ENCODE data around the gene RPTOR. TPM values are rescaled to one million over a fixed set of nuclear protein-coding genes. Genes with fewer than 3 reads are reported as not detected.

RPTOR gene
- total and polyA plus RNA-seq, 2 experiments from 2014 or later = 6.6 to 16.1 TPM

GRCh38 chr17:80694992-80695912 is 150.6 kb downstream of the RPTOR start:
- Histone ChIP-seq H3K9me2 (ENCODE audit: insufficient read depth) (no peaks in the 10 kb centered on the region), H3K4me1 (ENCODE audit: insufficient read depth) (peaks cover 14% of the 10 kb centered on the region), H2AFZ (no peak overlapping the region), H3K36me3 (ENCODE audit: low read depth) (no peaks in the 10 kb centered on the region), H3K27me3 (replicated peaks; ENCODE audit: insufficient read depth) (no peaks in the 10 kb centered on the region), H3K79me2 (ENCODE audit: insufficient read depth) (peaks cover 89% of the 10 kb centered on the region), H3K4me2 (ENCODE audit: unreplicated experiment) (no peak overlapping the region), H4K20me1 (ENCODE audit: insufficient read depth) (no peaks in the 10 kb centered on the region; the same call in 1 of the 2 replicates), H3K9ac (no peak overlapping the region), H3K27ac (no peak overlapping the region), H3K9me3 (ENCODE audit: low read depth) (no peaks in the 10 kb centered on the region), H3F3A (ENCODE audit: insufficient read depth) (no peaks in the 10 kb centered on the region), H3K4me3 (no peak overlapping the region)
- no peak for DNase-seq
- TF ChIP-seq EZH2phosphoT487 (IDR thresholded peaks at IDR 0.05; ENCODE audit: insufficient read depth, low read depth) (no peak), EZH2 (IDR thresholded peaks at IDR 0.05; ENCODE audit: insufficient read depth, poor library complexity, severe bottlenecking) (no peak)
- in situ Hi-C loops (cut with MboI) = no loop called here
- WGBS, 2 experiments (ENCODE audit: low coverage in 1 of 2, low lambda C conversion rate in 2 of 2, missing lambda C conversion rate in 2 of 2) = 90 to 92% methylated on average over 22 to 28 of the region's 28 CpGs

DNA sequence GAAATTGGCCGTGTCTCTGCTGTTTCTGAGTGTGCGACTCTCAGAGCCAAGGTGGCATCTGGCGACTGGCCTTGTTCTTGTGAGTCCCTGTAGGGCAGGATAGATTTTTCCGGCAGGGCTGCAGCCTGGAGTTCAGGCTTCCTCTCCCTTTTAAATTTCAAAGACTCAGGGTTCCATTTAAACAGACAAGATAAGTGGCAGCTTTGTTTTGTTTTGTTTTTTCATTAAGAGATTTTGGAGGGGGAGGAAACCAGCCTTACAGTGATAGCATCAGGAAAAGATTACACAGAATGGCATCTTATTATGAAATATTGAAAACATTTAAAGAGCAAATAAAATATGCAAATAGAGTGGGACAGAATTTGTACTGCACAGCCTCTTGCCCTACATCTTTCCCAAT is 151.3 kb downstream of the RPTOR start:
- H3K9ac ChIP-seq = peak overlapping the region; percentile 18; the same call in 1 of the 2 replicates
- no peak overlapping the region for H2AFZ ChIP-seq
- no peaks in the 10 kb centered on the region for H3K9me2 ChIP-seq (ENCODE audit: insufficient read depth)
- no peaks in the 10 kb centered on the region for H3K36me3 ChIP-seq (ENCODE audit: low read depth)
- H3K4me2 ChIP-seq (ENCODE audit: unreplicated experiment) = no peak overlapping the region
- H3K79me2 ChIP-seq (ENCODE audit: insufficient read depth) = peaks cover 91% of the 10 kb centered on the region
- peak; percentile 47 for DNase-seq
- TF ChIP-seq EZH2phosphoT487 (IDR thresholded peaks at IDR 0.05; ENCODE audit: insufficient read depth, low read depth) (no peak), EZH2 (IDR thresholded peaks at IDR 0.05; ENCODE audit: insufficient read depth, poor library complexity, severe bottlenecking) (no peak)
- WGBS, 2 experiments (ENCODE audit: low coverage in 1 of 2, low lambda C conversion rate in 2 of 2, missing lambda C conversion rate in 2 of 2) = 40 to 51% methylated on average over 4 of the region's 4 CpGs
- H3K9me3 ChIP-seq (ENCODE audit: low read depth) = no peaks in the 10 kb centered on the region
- no peaks in the 10 kb centered on the region for H3F3A ChIP-seq (ENCODE audit: insufficient read depth)
- H3K4me1 ChIP-seq (ENCODE audit: insufficient read depth) = peaks cover 14% of the 10 kb centered on the region
- in situ Hi-C loops (cut with MboI) = no loop called here
- no peaks in the 10 kb centered on the region; the same call in 1 of the 2 replicates for H4K20me1 ChIP-seq (ENCODE audit: insufficient read depth)
- H3K27ac ChIP-seq = no peak overlapping the region; the same call in 1 of the 2 replicates
- no peaks in the 10 kb centered on the region for H3K27me3 ChIP-seq (replicated peaks; ENCODE audit: insufficient read depth)
- no peak overlapping the region for H3K4me3 ChIP-seq

DNA sequence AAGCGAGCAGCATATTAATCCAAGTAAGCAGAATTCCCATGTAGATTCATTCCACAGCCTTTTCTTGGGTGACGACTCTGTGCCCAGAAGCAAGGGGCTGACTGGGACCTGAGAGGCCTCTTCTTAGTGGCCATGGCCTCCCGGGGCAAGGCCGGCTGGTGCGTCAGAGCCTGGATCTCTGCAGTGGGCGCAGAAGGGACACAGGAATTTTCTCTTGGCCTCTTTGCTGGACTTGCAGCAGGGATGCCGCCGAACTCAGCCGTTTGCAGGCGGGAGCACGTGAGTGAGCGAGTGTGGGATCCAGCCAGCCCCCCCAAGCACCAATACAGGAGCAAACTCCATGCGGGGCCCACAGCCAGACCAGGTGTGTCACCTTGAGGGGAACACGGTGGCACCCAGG is 151.8 kb downstream of the RPTOR start:
- Histone ChIP-seq H3K27me3 (replicated peaks; ENCODE audit: insufficient read depth) (no peaks in the 10 kb centered on the region), H3K36me3 (ENCODE audit: low read depth) (no peaks in the 10 kb centered on the region), H3K27ac (no peak overlapping the region; the same call in 1 of the 2 replicates), H3K9ac (peak overlapping the region; percentile 18; the same call in 1 of the 2 replicates), H3K4me2 (ENCODE audit: unreplicated experiment) (no peak overlapping the region), H4K20me1 (ENCODE audit: insufficient read depth) (no peaks in the 10 kb centered on the region; the same call in 1 of the 2 replicates), H2AFZ (no peak overlapping the region), H3K9me2 (ENCODE audit: insufficient read depth) (no peaks in the 10 kb centered on the region), H3K79me2 (ENCODE audit: insufficient read depth) (peaks cover 93% of the 10 kb centered on the region), H3F3A (ENCODE audit: insufficient read depth) (no peaks in the 10 kb centered on the region), H3K4me3 (no peak overlapping the region), H3K9me3 (ENCODE audit: low read depth) (no peaks in the 10 kb centered on the region), H3K4me1 (ENCODE audit: insufficient read depth) (peaks cover 14% of the 10 kb centered on the region)
- peak; percentile 53 for DNase-seq
- in situ Hi-C loops (cut with MboI) = no loop called here
- no peak for TF ChIP-seq EZH2phosphoT487 (IDR thresholded peaks at IDR 0.05; ENCODE audit: insufficient read depth, low read depth)
- no peak for TF ChIP-seq EZH2 (IDR thresholded peaks at IDR 0.05; ENCODE audit: insufficient read depth, poor library complexity, severe bottlenecking)
- 39 to 45% methylated on average over 14 of the region's 14 CpGs for WGBS, 2 experiments (ENCODE audit: low coverage in 1 of 2, low lambda C conversion rate in 2 of 2, missing lambda C conversion rate in 2 of 2)

- DNase-seq = no peak
- H4K20me1 ChIP-seq (ENCODE audit: insufficient read depth) = no peaks in the 10 kb centered on the region; the same call in 1 of the 2 replicates
- peaks cover 93% of the 10 kb centered on the region for H3K79me2 ChIP-seq (ENCODE audit: insufficient read depth)
- peaks cover 14% of the 10 kb centered on the region for H3K4me1 ChIP-seq (ENCODE audit: insufficient read depth)
- H3K36me3 ChIP-seq (ENCODE audit: low read depth) = no peaks in the 10 kb centered on the region
- in situ Hi-C loops (cut with MboI) = no loop called here
- H3K9me2 ChIP-seq (ENCODE audit: insufficient read depth) = no peaks in the 10 kb centered on the region
- H3K27me3 ChIP-seq (replicated peaks; ENCODE audit: insufficient read depth) = no peaks in the 10 kb centered on the region
- no peak overlapping the region for H3K4me2 ChIP-seq (ENCODE audit: unreplicated experiment)
- H3F3A ChIP-seq (ENCODE audit: insufficient read depth) = no peaks in the 10 kb centered on the region
- H3K9me3 ChIP-seq (ENCODE audit: low read depth) = no peaks in the 10 kb centered on the region
- 0 out of 2 replicates have a peak overlapping the region, but pooled peaks have one; percentile 18 for H3K9ac ChIP-seq
- 88 to 93% methylated on average over 5 of the region's 5 CpGs for WGBS, 2 experiments (ENCODE audit: low coverage in 1 of 2, low lambda C conversion rate in 2 of 2, missing lambda C conversion rate in 2 of 2)
- no peak overlapping the region for H3K27ac ChIP-seq
- H2AFZ ChIP-seq = no peak overlapping the region
- no peak overlapping the region for H3K4me3 ChIP-seq
- TF ChIP-seq EZH2phosphoT487 (IDR thresholded peaks at IDR 0.05; ENCODE audit: insufficient read depth, low read depth) (no peak), EZH2 (IDR thresholded peaks at IDR 0.05; ENCODE audit: insufficient read depth, poor library complexity, severe bottlenecking) (no peak)
Measured at GRCh38 chr17:80696964-80697363, 152.3 kb downstream of the RPTOR start.
